ENCODE data around the gene LRRC42.

DNA sequence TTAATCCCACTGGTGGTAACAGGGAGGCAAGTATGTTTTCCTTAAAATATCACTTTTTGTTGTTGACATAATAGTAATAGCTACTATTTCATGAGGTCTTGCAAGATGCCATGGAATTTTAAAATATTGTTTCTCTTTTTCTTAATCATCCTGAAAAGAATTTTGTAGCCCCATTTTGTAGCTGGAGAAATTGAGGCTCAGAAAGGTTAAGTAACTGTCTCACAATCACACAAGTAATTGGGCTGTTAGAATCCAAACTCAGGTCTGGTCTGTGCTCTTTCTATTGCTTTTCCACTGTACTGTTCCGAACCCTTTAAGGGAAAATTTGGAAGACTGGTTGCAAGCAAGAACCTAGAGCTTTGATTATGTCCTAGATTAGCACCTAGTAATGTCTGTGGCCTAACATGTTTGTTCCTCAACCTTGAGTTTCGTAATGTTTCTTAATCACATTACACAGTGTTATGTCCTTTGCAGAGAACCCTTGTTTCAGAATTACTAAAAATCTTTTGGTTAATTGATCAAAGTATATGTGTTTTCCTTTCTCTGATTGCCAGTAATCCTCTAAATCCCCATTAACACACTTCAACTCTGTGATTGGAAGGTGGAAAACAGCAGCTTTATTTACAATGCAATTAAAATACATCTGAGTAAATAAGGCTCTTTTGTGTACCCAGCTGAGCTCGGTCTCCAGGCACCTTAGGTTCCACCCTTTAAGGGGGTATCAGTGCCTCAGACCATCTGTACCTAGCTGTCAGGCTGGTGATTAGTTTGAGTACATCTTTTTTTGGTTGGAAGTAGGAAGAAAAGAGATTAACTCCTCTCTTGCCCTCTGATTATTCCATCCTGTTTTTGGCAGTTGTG lies 10.4 kb downstream of the LRRC42 start:
- TF ChIP-seq CTCF (conservative IDR thresholded peaks at IDR 0.05) (no peak), EZH2 (IDR thresholded peaks at IDR 0.05; ENCODE audit: low read depth) (no peak)

All from PC-9 (cell line).